Adrenal gland (tissue), 12 donors: Measurements from ENCODE around the gene PALM. TPM values are rescaled to one million over a fixed set of nuclear protein-coding genes. Genes with fewer than 3 reads are reported as not detected.
A peak's percentile ranks its signal among the peaks of the same experiment; 100 is the strongest.
"Not testable (repeated sequence)": the region's sequence is repeated elsewhere in the genome, so short reads cannot be mapped to it uniquely, and the experiment has no call there.

ENCODE experiments used
- DNase-seq, 7 donors: peaks; one replicate each; pipeline ENCODE4 v3.0.0-alpha.2; 2019 to 2020
- H3K27ac ChIP-seq, 5 donors: fragments of 200-600 bp; sonication (generic) in 4 of 5; 1 replicate in 3 of 5; 2 replicates in 2 of 5; pipeline versions ENCODE4 v1.5.1 to v1.8.0; 2016 to 2020; ENCODE audit warnings: mild to moderate bottlenecking in 1 of 5
- H3K27me3 ChIP-seq: fragments of 200-600 bp; 2 replicates; pipeline ENCODE4 v1.8.0; 2021
- H3K36me3 ChIP-seq, 2 donors: fragments of 200-600 bp; replicated peaks in 1 of 2; 1 replicate in 1 of 2; 2 replicates in 1 of 2; pipeline versions ENCODE4 v1.5.1 to v1.8.0; 2018 to 2022
- H3K4me1 ChIP-seq, 2 donors: fragments of 200-600 bp; replicated peaks in 1 of 2; 1 replicate in 1 of 2; 2 replicates in 1 of 2; pipeline versions ENCODE4 v1.5.1 to v1.8.0; 2018 to 2021
- H3K4me3 ChIP-seq, 4 donors: fragments of 200-600 bp; sonication (generic) in 3 of 4; one replicate each; pipeline ENCODE4 v1.5.1; 2016 to 2018
- H3K9me3 ChIP-seq, 3 donors: fragments of 200-600 bp; sonication (generic) in 1 of 3; replicated peaks in 1 of 3; 1 replicate in 2 of 3; 2 replicates in 1 of 3; pipeline versions ENCODE4 v1.5.1 to v1.8.0; 2016 to 2021
- POLR2A ChIP-seq, 2 donors: fragments of 450-650 bp; IDR thresholded peaks; one replicate each; pipeline ENCODE4 v1.6.1; 2017; ENCODE audit warnings: antibody characterized with exemption in 2 of 2, mild to moderate bottlenecking in 2 of 2, moderate library complexity in 1 of 2
- WGBS, 4 donors: extraction: QIAGEN DNeasy Blood & Tissue Kit in 2 of 4; methylation state at CpG; one replicate each; pipeline versions ENCODE4 v1.1.5 to v1.1.7; 2013 to 2017; 5-methylcytosine and 5-hydroxymethylcytosine counted together
- intact Hi-C, 2 donors: fragments of 100-400 bp; cut with DNase I; formaldehyde crosslinking; loops; one replicate each; pipeline versions ENCODE4 v1.14.1 to v1.15.0; 2022 to 2023
- polyA plus RNA-seq, 3 donors: library from polyadenylated mRNA; stranded (reverse); fragments of 200-250 nt in 2 of 3; fragments of 350-450 nt in 1 of 3; fragmentation: Illumina TruSeq in 1 of 3; extraction: RNeasy Lipid Tissue Mini Kit (QIAGEN cat#74804) in 1 of 3; gene quantifications; one replicate each; pipeline ENCODE4 v1.2.3, GENCODE V29; 2013 to 2014
- total RNA-seq, 9 donors: library from RNA; depleted of rRNA in 4 of 9; stranded (reverse); fragments of >200 nt in 4 of 9; fragments of 120-200 nt in 1 of 9; fragmentation: NEBNext Ultra II Directional in 1 of 9; extraction: Animal tissue kit (Norgen Biotek cat#: 25700) in 1 of 9; gene quantifications; one replicate each; pipeline versions ENCODE4 v1.1.0 to v1.2.4, GENCODE V29; 2013 to 2023
- TF ChIP-seq, protein P1 (sequence below), 6 experiments: fragments of 450-650 bp in 4 of 6; fragments of 200-600 bp in 2 of 6; sonication (generic) in 1 of 6; IDR thresholded peaks; 1 replicate in 5 of 6; 2 replicates in 1 of 6; pipeline versions ENCODE4 v1.5.1 to v1.8.0; 2016 to 2021; ENCODE audit warnings: antibody characterized with exemption in 6 of 6, mild to moderate bottlenecking in 2 of 6, moderate library complexity in 1 of 6
- donor health status: healthy with polysubstance abuse.
- donor health status: Bipolar disorder and iron deficiency.
- donor health status: DM: yes; HTN: yes; CAD: no.
- donor health status: DM: no; HTN: no; CAD: no.
- donor health status: DM: no; HTN: no; CAD: no.
- donor health status: DM: yes; HTN: yes; CAD: no.

Gene PALM
- total and polyA plus RNA-seq, 12 donors, result 3.9 to 72.2 (median 50.1) TPM

DNA sequence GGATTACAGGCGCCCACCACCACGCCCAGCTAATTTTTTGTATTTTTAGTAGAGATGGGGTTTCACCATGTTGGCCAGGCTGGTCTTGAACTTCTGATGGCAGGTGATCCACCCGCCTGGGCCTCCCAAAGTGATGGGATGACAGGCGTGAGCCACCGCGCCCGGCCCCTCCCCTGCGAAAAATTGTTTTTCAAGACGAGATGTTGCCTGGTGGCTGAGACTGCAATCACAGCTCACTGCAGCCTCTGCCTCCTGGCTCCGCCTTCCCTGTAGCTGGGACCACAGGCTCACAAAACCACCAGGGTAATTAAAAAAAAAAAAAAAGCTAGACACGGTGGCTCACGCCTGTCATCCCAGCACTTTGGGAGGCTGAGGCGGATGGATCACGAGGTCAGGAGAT lies 8.8 kb upstream of the PALM start:
- H3K4me1 ChIP-seq, H3K36me3 ChIP-seq, H3K9me3 ChIP-seq, DNase-seq, H3K4me3 ChIP-seq, intact Hi-C loops, H3K27ac ChIP-seq: not testable (repeated sequence)
- H3K27me3 ChIP-seq, result peaks cover 10% of the 10 kb centered on the region
- TF ChIP-seq, protein P1, sequence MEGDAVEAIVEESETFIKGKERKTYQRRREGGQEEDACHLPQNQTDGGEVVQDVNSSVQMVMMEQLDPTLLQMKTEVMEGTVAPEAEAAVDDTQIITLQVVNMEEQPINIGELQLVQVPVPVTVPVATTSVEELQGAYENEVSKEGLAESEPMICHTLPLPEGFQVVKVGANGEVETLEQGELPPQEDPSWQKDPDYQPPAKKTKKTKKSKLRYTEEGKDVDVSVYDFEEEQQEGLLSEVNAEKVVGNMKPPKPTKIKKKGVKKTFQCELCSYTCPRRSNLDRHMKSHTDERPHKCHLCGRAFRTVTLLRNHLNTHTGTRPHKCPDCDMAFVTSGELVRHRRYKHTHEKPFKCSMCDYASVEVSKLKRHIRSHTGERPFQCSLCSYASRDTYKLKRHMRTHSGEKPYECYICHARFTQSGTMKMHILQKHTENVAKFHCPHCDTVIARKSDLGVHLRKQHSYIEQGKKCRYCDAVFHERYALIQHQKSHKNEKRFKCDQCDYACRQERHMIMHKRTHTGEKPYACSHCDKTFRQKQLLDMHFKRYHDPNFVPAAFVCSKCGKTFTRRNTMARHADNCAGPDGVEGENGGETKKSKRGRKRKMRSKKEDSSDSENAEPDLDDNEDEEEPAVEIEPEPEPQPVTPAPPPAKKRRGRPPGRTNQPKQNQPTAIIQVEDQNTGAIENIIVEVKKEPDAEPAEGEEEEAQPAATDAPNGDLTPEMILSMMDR (IDR thresholded peaks at IDR 0.05), result peak in 1 of 6 experiments; percentile 2
- WGBS, 4 donors, result 66 to 83% (median 69%) methylated on average over 7 to 14 of the region's 14 CpGs

DNA sequence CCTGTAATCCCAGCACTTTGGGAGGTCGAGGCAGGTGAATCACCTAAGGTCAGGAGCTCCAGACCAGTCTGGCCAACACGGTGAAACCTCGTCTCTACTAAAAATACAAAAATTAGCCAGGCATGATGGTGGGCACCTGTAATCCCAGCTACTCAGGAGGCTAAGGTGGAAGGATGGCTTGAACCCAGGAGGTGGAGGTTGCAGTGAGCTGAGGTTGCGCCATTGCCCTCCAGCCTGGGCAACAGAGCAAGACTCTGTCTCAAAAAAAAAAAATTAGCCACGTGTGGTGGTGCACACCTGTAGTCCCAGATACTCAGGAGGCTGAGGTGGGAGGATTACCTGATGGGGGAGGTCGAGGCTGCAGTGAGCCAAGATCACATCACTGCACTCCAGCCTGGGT lies 5.9 kb upstream of the PALM start:
- H3K27ac ChIP-seq, H3K36me3 ChIP-seq, DNase-seq, intact Hi-C loops, H3K9me3 ChIP-seq, H3K4me1 ChIP-seq, H3K27me3 ChIP-seq: not testable (repeated sequence)
- H3K4me3 ChIP-seq, result peak overlapping the region in 1 of 4 donors; percentile 50
- WGBS, 4 donors, result 59 to 79% (median 67%) methylated on average over 5 to 6 of the region's 6 CpGs

- 25 to 29% (median 29%) methylated on average over 3 to 4 of the region's 4 CpGs for WGBS, 4 donors
- no peaks in the 10 kb centered on the region for H3K36me3 ChIP-seq
- intact Hi-C loops, result no loop called here
- no peak for DNase-seq
- peaks cover 3 to 7% of the 10 kb centered on the region in 2 donors for H3K4me1 ChIP-seq
- peak overlapping the region in 2 of 5 donors; percentile 37 to 75 for H3K27ac ChIP-seq
- no peaks in the 10 kb centered on the region for H3K27me3 ChIP-seq
- peak overlapping the region in 2 of 4 donors; percentile 2 to 50 for H3K4me3 ChIP-seq
- H3K9me3 ChIP-seq, result no peaks in the 10 kb centered on the region
- TF ChIP-seq, protein P1 (IDR thresholded peaks at IDR 0.05), result no peak
- no peak for TF ChIP-seq POLR2A (IDR thresholded peaks at IDR 0.05)
Observed at GRCh38 chr19:703329-703650, 5.4 kb upstream of the PALM start.

GRCh38 chr19:703651-704446 lies 4.9 kb upstream of the PALM start:
- intact Hi-C loops, result no loop called here
- peak; percentile 87 to 97 (median 91) for DNase-seq
- Histone ChIP-seq H3K36me3 (no peaks in the 10 kb centered on the region), H3K27me3 (no peaks in the 10 kb centered on the region), H3K4me1 (peaks cover 4 to 7% of the 10 kb centered on the region in 2 donors), H3K27ac (peak overlapping the region in 2 of 5 donors; percentile 37 to 75), H3K4me3 (peak overlapping the region in 2 of 4 donors; percentile 2 to 50), H3K9me3 (no peaks in the 10 kb centered on the region)
- WGBS, 4 donors, result 3 to 11% (median 6%) methylated on average over 13 to 50 of the region's 50 CpGs
- TF ChIP-seq, protein P1 (IDR thresholded peaks at IDR 0.05), result peak in 1 of 6 experiments; percentile 18
- peak; percentile 19 to 71 for TF ChIP-seq POLR2A (IDR thresholded peaks at IDR 0.05)

DNA sequence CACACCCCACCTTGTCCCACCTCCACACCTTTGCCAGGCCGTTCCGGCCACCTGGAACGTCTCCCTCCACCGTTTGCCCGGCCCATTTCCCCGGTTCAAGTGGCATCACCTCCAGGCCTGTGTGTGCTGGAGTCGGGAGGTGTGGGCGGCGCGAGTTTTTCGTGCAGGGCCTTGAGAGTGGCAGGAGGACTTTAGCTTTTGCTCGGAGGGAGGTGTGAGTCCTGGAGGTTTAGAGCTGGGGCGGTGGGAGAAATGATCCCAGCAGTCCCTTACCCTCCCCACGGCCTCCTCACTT lies 4.3 kb upstream of the PALM start:
- 19 to 33% (median 21%) methylated on average over 2 to 14 of the region's 14 CpGs for WGBS, 4 donors
- Histone ChIP-seq H3K4me1 (peaks cover 4 to 7% of the 10 kb centered on the region in 2 donors), H3K27me3 (no peaks in the 10 kb centered on the region), H3K27ac (peak overlapping the region in 1 of 5 donors; percentile 40), H3K9me3 (no peaks in the 10 kb centered on the region), H3K36me3 (no peaks in the 10 kb centered on the region), H3K4me3 (peak overlapping the region in 1 of 4 donors; percentile 50)
- intact Hi-C loops, result no loop called here
- no peak for DNase-seq
- TF ChIP-seq, protein P1 (IDR thresholded peaks at IDR 0.05), result no peak
- TF ChIP-seq POLR2A (IDR thresholded peaks at IDR 0.05), result no peak
